ENCODE data around the gene HEXIM2. TPM values are rescaled to one million over a fixed set of nuclear protein-coding genes. Genes with fewer than 3 reads are reported as not detected.

Gene HEXIM2
- total RNA-seq, 4 donors from 2014 or later = 1.2 to 10.8 (median 5.9) TPM

- Histone ChIP-seq H3K36me3 (peaks cover 0 to 8% (median 0%) of the 10 kb centered on the region in 4 donors), H3K4me1 (peaks cover 4 to 6% (median 5%) of the 10 kb centered on the region in 4 donors), H3K9me3 (no peaks in the 10 kb centered on the region), H3K4me3 (no peak overlapping the region), H3K27ac (no peak overlapping the region), H3K27me3 (no peaks in the 10 kb centered on the region)
- no peak for TF ChIP-seq EP300 (IDR thresholded peaks at IDR 0.05; ENCODE audit: low read depth)
- no peak for TF ChIP-seq CTCF (IDR thresholded peaks at IDR 0.05)
- no peak for TF ChIP-seq POLR2AphosphoS5 (IDR thresholded peaks at IDR 0.05)
- no peak for TF ChIP-seq POLR2A (IDR thresholded peaks at IDR 0.05)
- in situ Hi-C loops (cut with MboI; ENCODE audit: low pct_ligation_motif_present in 1 of 4, low pct_unique_long_range_greater_than_20kb in 1 of 4, low sequenced_read_pairs in 3 of 4) = no loop called here
- DNase-seq = no peak
- WGBS, 2 donors (ENCODE audit: low coverage in 1 of 2) = 91% methylated on average over 4 of the region's 4 CpGs; no CpG with 5 or more reads in 1 of the 2 donors
- intact Hi-C loops (cut with DNase I; ENCODE audit: low total_unique reads) = no loop called here
Observed at GRCh38 chr17:45117334-45117733, 44.3 kb upstream of the HEXIM2 start.

GRCh38 chr17:45117848-45118646, 43.6 kb upstream of the HEXIM2 start:
- Histone ChIP-seq H3K36me3 (peaks cover 0 to 8% (median 0%) of the 10 kb centered on the region in 4 donors), H3K9me3 (no peaks in the 10 kb centered on the region), H3K27ac (no peak overlapping the region), H3K4me1 (peaks cover 10 to 13% (median 12%) of the 10 kb centered on the region in 4 donors), H3K27me3 (no peaks in the 10 kb centered on the region), H3K4me3 (no peak overlapping the region)
- TF ChIP-seq EP300 (IDR thresholded peaks at IDR 0.05; ENCODE audit: low read depth) (no peak), POLR2AphosphoS5 (IDR thresholded peaks at IDR 0.05) (no peak), CTCF (IDR thresholded peaks at IDR 0.05) (no peak), POLR2A (IDR thresholded peaks at IDR 0.05) (no peak)
- WGBS, 2 donors (ENCODE audit: low coverage in 1 of 2) = 95 to 100% methylated on average over 4 to 20 of the region's 20 CpGs
- in situ Hi-C loops (cut with MboI; ENCODE audit: low pct_ligation_motif_present in 1 of 4, low pct_unique_long_range_greater_than_20kb in 1 of 4, low sequenced_read_pairs in 3 of 4) = no loop called here
- intact Hi-C loops (cut with DNase I; ENCODE audit: low total_unique reads) = no loop called here
- DNase-seq = no peak

GRCh38 chr17:45118691-45119090, 43.0 kb upstream of the HEXIM2 start:
- Histone ChIP-seq H3K27ac (no peak overlapping the region), H3K27me3 (no peaks in the 10 kb centered on the region), H3K9me3 (no peaks in the 10 kb centered on the region), H3K4me1 (peaks cover 16 to 20% (median 18%) of the 10 kb centered on the region in 4 donors), H3K36me3 (peaks cover 0 to 8% (median 0%) of the 10 kb centered on the region in 4 donors), H3K4me3 (no peak overlapping the region)
- TF ChIP-seq CTCF (IDR thresholded peaks at IDR 0.05) (no peak), EP300 (IDR thresholded peaks at IDR 0.05; ENCODE audit: low read depth) (no peak), POLR2A (IDR thresholded peaks at IDR 0.05) (no peak), POLR2AphosphoS5 (IDR thresholded peaks at IDR 0.05) (no peak)
- intact Hi-C loops (cut with DNase I; ENCODE audit: low total_unique reads) (no loop called here), in situ Hi-C loops (cut with MboI; ENCODE audit: low pct_ligation_motif_present in 1 of 4, low pct_unique_long_range_greater_than_20kb in 1 of 4, low sequenced_read_pairs in 3 of 4) (no loop called here)
- no peak for DNase-seq
- 91% methylated on average over 22 of the region's 23 CpGs; no CpG with 5 or more reads in 1 of the 2 donors for WGBS, 2 donors (ENCODE audit: low coverage in 1 of 2)

- Histone ChIP-seq H3K4me1 (peaks cover 28 to 32% (median 30%) of the 10 kb centered on the region in 4 donors), H3K36me3 (peaks cover 0 to 8% (median 0%) of the 10 kb centered on the region in 4 donors), H3K27ac (no peak overlapping the region), H3K4me3 (no peak overlapping the region), H3K27me3 (no peaks in the 10 kb centered on the region), H3K9me3 (no peaks in the 10 kb centered on the region)
- 60 to 89% methylated on average over 1 to 8 of the region's 8 CpGs for WGBS, 2 donors (ENCODE audit: low coverage in 1 of 2)
- in situ Hi-C loops (cut with MboI; ENCODE audit: low pct_ligation_motif_present in 1 of 4, low pct_unique_long_range_greater_than_20kb in 1 of 4, low sequenced_read_pairs in 3 of 4) = no loop called here
- TF ChIP-seq POLR2AphosphoS5 (IDR thresholded peaks at IDR 0.05) (no peak), CTCF (IDR thresholded peaks at IDR 0.05) (no peak), EP300 (IDR thresholded peaks at IDR 0.05; ENCODE audit: low read depth) (no peak), POLR2A (IDR thresholded peaks at IDR 0.05) (no peak)
- DNase-seq = no peak
- intact Hi-C loops (cut with DNase I; ENCODE audit: low total_unique reads) = no loop called here
Observed at GRCh38 chr17:45119964-45120363, 41.7 kb upstream of the HEXIM2 start.
